OCI-LY7 (cell line): Measurements from ENCODE around the gene RRAS. TPM values are rescaled to one million over a fixed set of nuclear protein-coding genes. Genes with fewer than 3 reads are reported as not detected.

ENCODE experiments used
- BruUV-seq: library from RNA; stranded (reverse); fragments of 400-500 nt; replicated peaks from 2 replicates; lab custom pipeline; 2021; lab: Mats Ljungman, UMichigan
- CTCF ChIA-PET: fragments of 300-600 bp; sonication (Branson Sonifier 250); formaldehyde crosslinking; loops from one replicate; lab custom pipeline; 2022; ENCODE audit warnings: antibody characterized with exemption; ENCODE audit not compliant: unreplicated experiment; lab: Charles Lee
- POLR2A ChIA-PET: fragments of 300-600 bp; sonication (Branson Sonifier 250); formaldehyde crosslinking; loops from one replicate; lab custom pipeline; 2022; ENCODE audit warnings: antibody characterized with exemption; lab: Charles Lee
- DNase-seq: peaks from one replicate; pipeline ENCODE4 v3.0.0-alpha.2; 2015; ENCODE audit warnings: low spot score
- H2AFZ ChIP-seq: fragments of 200-600 bp; sonication (generic), shearing (Covaris generic); 2 replicates; pipeline ENCODE4 v1.6.1; 2014; ENCODE audit warnings: mild to moderate bottlenecking, antibody characterized with exemption, low read length, moderate library complexity
- H3K27ac ChIP-seq: fragments of 200-600 bp; sonication (generic); 2 replicates; pipeline ENCODE4 v1.5.1; 2014; ENCODE audit warnings: mixed run types, low read depth, mild to moderate bottlenecking, moderate library complexity, low read length, inconsistent platforms; ENCODE audit not compliant: poor library complexity, severe bottlenecking
- H3K36me3 ChIP-seq: fragments of 200-600 bp; sonication (generic); 2 replicates; pipeline ENCODE4 v1.6.1; 2014; ENCODE audit warnings: mild to moderate bottlenecking, antibody characterized with exemption, low read length, moderate library complexity, mixed read lengths; ENCODE audit not compliant: insufficient read depth
- H3K4me1 ChIP-seq: fragments of 200-600 bp; sonication (generic); 2 replicates; pipeline ENCODE4 v1.5.1; 2014; ENCODE audit warnings: mild to moderate bottlenecking, low read length; ENCODE audit not compliant: insufficient read depth, poor library complexity, severe bottlenecking
- H3K4me2 ChIP-seq: fragments of 200-600 bp; sonication (generic); 2 replicates; pipeline ENCODE4 v1.6.1; 2014; ENCODE audit warnings: mild to moderate bottlenecking, low read length
- H3K4me3 ChIP-seq: fragments of 200-600 bp; sonication (generic); 2 replicates; pipeline ENCODE4 v1.5.1; 2014; ENCODE audit warnings: mild to moderate bottlenecking, low read depth, low read length; ENCODE audit not compliant: poor library complexity, severe bottlenecking
- H3K79me2 ChIP-seq: fragments of 200-600 bp; sonication (generic); 2 replicates; pipeline ENCODE4 v1.6.1; 2016; ENCODE audit warnings: low read depth, mild to moderate bottlenecking, low read length, moderate library complexity, mixed read lengths; ENCODE audit not compliant: insufficient read depth
- H3K9me2 ChIP-seq: fragments of 200-600 bp; sonication (generic); 2 replicates; pipeline ENCODE4 v1.6.1; 2016; ENCODE audit warnings: mild to moderate bottlenecking, low read length, mixed read lengths; ENCODE audit not compliant: insufficient read depth
- H3K9me3 ChIP-seq: fragments of 200-600 bp; sonication (generic); 2 replicates; pipeline ENCODE4 v1.6.1; 2014; ENCODE audit warnings: mild to moderate bottlenecking, mixed run types, low read length, mixed read lengths
- H4K20me1 ChIP-seq: fragments of 200-600 bp; sonication (generic); 2 replicates; pipeline ENCODE4 v1.6.1; 2014; ENCODE audit warnings: mild to moderate bottlenecking, antibody characterized with exemption, low read length, moderate library complexity, mixed read lengths; ENCODE audit not compliant: insufficient read depth
- CTCF ChIP-seq: fragments of 200-600 bp; sonication (generic); conservative IDR thresholded peaks from 2 replicates; pipeline ENCODE4 v1.5.1; 2014; ENCODE audit warnings: mild to moderate bottlenecking, antibody characterized with exemption, low read length, moderate library complexity, mixed read lengths
- EZH2phosphoT487 ChIP-seq: fragments of 200-600 bp; sonication (generic); IDR thresholded peaks from 2 replicates; pipeline ENCODE4 v1.6.1; 2018; ENCODE audit warnings: low read depth, borderline replicate concordance, mild to moderate bottlenecking, mixed run types, antibody characterized with exemption, low read length, moderate library complexity, mixed read lengths
- intact Hi-C: fragments of 100-400 bp; cut with micrococcal nuclease; formaldehyde crosslinking; loops from one replicate; pipeline ENCODE4 v1.10.0; 2022; ENCODE audit not compliant: unreplicated experiment
- total RNA-seq, 2 experiments: library from RNA; depleted of rRNA in 1 of 2; stranded (reverse); fragments of >200 nt in 1 of 2; shearing (Covaris generic) in 1 of 2; gene quantifications; 2 replicates each; pipeline ENCODE4 v1.2.3, GENCODE V29; 2014 to 2022

RRAS gene
- total RNA-seq, 2 experiments from 2014 or later, result 4.7 to 5.5 TPM

- Histone ChIP-seq H2AFZ (peak overlapping the region; percentile 46; the same call in 1 of the 2 replicates), H4K20me1 (no peaks in the 10 kb centered on the region; the same call in 1 of the 2 replicates), H3K9me3 (no peaks in the 10 kb centered on the region), H3K4me1 (peaks cover 21% of the 10 kb centered on the region), H3K4me2 (peak overlapping the region; percentile 90), H3K9me2 (no peaks in the 10 kb centered on the region), H3K79me2 (peaks cover 28% of the 10 kb centered on the region), H3K4me3 (peak overlapping the region; percentile 68), H3K27ac (no peak overlapping the region), H3K36me3 (no peaks in the 10 kb centered on the region)
- POLR2A ChIA-PET, result interaction anchor here (0.8 to 1.6 kb wide), 7 partner anchors 22 to 145 kb away, joined by 3 to 18 read pairs (median 4); partner anchors contain the start of genes CPT1C and PRR12
- TF ChIP-seq CTCF (no peak), EZH2phosphoT487 (no peak)
- BruUV-seq, result no TSS peak
- intact Hi-C loops, result loop anchor here (1.0 to 2.0 kb wide), 2 partner anchors 37 to 49 kb away; partner anchors contain the start of gene PRR12
- no peak for DNase-seq
- CTCF ChIA-PET, result interaction anchor here (0.5 to 1.7 kb wide), 3 partner anchors 37 to 289 kb away, joined by 4 to 5 read pairs (median 5); no protein-coding TSS in a partner anchor
These were observed 386 bp downstream of the RRAS start for GRCh38 chr19:49639401-49640112.

GRCh38 chr19:49637821-49638738 lies 1.9 kb downstream of the RRAS start:
- H2AFZ ChIP-seq, result no peak overlapping the region
- H3K9me3 ChIP-seq, result no peaks in the 10 kb centered on the region
- H4K20me1 ChIP-seq, result no peaks in the 10 kb centered on the region; the same call in 1 of the 2 replicates
- BruUV-seq, result no TSS peak
- no peak overlapping the region for H3K4me3 ChIP-seq
- no peak for DNase-seq
- no peak overlapping the region for H3K27ac ChIP-seq
- ChIA-PET CTCF (no interaction called here), POLR2A (interaction anchor here (0.6 kb wide), 1 partner anchor 29 kb away, joined by 3 read pairs; no protein-coding TSS in a partner anchor)
- no peak overlapping the region for H3K4me2 ChIP-seq
- H3K79me2 ChIP-seq, result peaks cover 14% of the 10 kb centered on the region
- no peak for TF ChIP-seq EZH2phosphoT487
- no peak for TF ChIP-seq CTCF
- no peaks in the 10 kb centered on the region for H3K9me2 ChIP-seq
- H3K36me3 ChIP-seq, result no peaks in the 10 kb centered on the region
- H3K4me1 ChIP-seq, result peaks cover 12% of the 10 kb centered on the region
- intact Hi-C loops, result no loop called here
